ENCODE measurements around the gene SCAF4. TPM values are rescaled to one million over a fixed set of nuclear protein-coding genes. Genes with fewer than 3 reads are reported as not detected.

Gene SCAF4
- total RNA-seq, 4 donors from 2014 or later: 12.1 to 18.8 (median 15.2) TPM

GRCh38 chr21:31713115-31713514 lies 18.8 kb downstream of the SCAF4 start:
- no peak for TF ChIP-seq CTCF (IDR thresholded peaks at IDR 0.05)
- no peak for TF ChIP-seq POLR2AphosphoS5 (IDR thresholded peaks at IDR 0.05)
- TF ChIP-seq POLR2A (IDR thresholded peaks at IDR 0.05; ENCODE audit: low read depth): no peak
- TF ChIP-seq EP300 (IDR thresholded peaks at IDR 0.05): no peak
- 68% methylated on average over 3 of the region's 3 CpGs for WGBS
- peaks cover 43 to 80% (median 72%) of the 10 kb centered on the region in 4 donors for H3K4me1 ChIP-seq

DNA sequence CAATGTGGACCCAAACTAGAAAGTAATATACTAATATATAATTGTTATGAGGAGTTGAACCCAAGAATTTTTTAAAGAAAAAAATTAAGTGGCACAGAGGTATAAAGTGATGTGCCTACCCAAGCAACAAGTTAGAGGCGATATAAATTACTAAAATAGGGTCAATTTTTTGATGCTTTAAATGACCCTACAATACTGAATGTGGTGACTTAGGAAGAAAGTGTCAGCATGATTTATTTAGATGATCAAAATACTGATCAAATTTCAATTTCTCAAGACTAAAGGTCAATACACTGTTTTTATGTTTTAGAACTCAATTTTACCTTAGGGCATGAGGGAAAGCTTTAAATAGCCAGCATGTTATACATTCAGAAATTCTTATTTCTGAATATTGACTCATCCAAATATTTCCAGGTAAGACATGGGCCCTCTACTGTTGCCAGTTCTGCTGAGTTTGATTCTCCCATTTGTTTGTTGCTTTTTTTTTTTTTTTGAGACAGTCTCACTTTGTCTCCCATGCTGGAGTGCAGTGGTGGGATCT lies 20.1 kb downstream of the SCAF4 start:
- WGBS: 98% methylated on average over 1 of the region's 1 CpG
- no peaks in the 10 kb centered on the region for H3K27me3 ChIP-seq
- H3K4me1 ChIP-seq: peaks cover 40 to 84% (median 73%) of the 10 kb centered on the region in 4 donors
- H3K4me3 ChIP-seq: no peak overlapping the region
- H3K27ac ChIP-seq (replicated peaks in 1 of 4): no peak overlapping the region
- intact Hi-C loops (cut with DNase I): no loop called here
- no peak for DNase-seq (ENCODE audit: extremely low spot score)
- no peaks in the 10 kb centered on the region for H3K9me3 ChIP-seq
- no peaks in the 10 kb centered on the region for H3K36me3 ChIP-seq
- TF ChIP-seq POLR2AphosphoS5 (IDR thresholded peaks at IDR 0.05) (no peak), POLR2A (IDR thresholded peaks at IDR 0.05; ENCODE audit: low read depth) (no peak), EP300 (IDR thresholded peaks at IDR 0.05) (no peak), CTCF (IDR thresholded peaks at IDR 0.05) (no peak)

More at GRCh38 chr21:31713115-31713514, 18.8 kb downstream of the SCAF4 start:
- no peak for DNase-seq (ENCODE audit: extremely low spot score)
- intact Hi-C loops (cut with DNase I): no loop called here
- no peaks in the 10 kb centered on the region for H3K27me3 ChIP-seq
- no peaks in the 10 kb centered on the region for H3K9me3 ChIP-seq
- no peak overlapping the region for H3K4me3 ChIP-seq
- H3K27ac ChIP-seq (replicated peaks in 1 of 4): no peak overlapping the region
- H3K36me3 ChIP-seq: no peaks in the 10 kb centered on the region

- Histone ChIP-seq H3K4me1 (peaks cover 36 to 80% (median 71%) of the 10 kb centered on the region in 4 donors), H3K4me3 (no peak overlapping the region), H3K27me3 (no peaks in the 10 kb centered on the region), H3K27ac (replicated peaks in 1 of 4) (no peak overlapping the region), H3K36me3 (no peaks in the 10 kb centered on the region), H3K9me3 (no peaks in the 10 kb centered on the region)
- intact Hi-C loops (cut with DNase I): no loop called here
- 100% methylated on average over 1 of the region's 1 CpG for WGBS
- DNase-seq (ENCODE audit: extremely low spot score): no peak
- TF ChIP-seq EP300 (IDR thresholded peaks at IDR 0.05) (no peak), POLR2A (IDR thresholded peaks at IDR 0.05; ENCODE audit: low read depth) (no peak), POLR2AphosphoS5 (IDR thresholded peaks at IDR 0.05) (no peak), CTCF (IDR thresholded peaks at IDR 0.05) (no peak)
These were observed 20.6 kb downstream of the SCAF4 start for GRCh38 chr21:31711326-31711725.

DNA sequence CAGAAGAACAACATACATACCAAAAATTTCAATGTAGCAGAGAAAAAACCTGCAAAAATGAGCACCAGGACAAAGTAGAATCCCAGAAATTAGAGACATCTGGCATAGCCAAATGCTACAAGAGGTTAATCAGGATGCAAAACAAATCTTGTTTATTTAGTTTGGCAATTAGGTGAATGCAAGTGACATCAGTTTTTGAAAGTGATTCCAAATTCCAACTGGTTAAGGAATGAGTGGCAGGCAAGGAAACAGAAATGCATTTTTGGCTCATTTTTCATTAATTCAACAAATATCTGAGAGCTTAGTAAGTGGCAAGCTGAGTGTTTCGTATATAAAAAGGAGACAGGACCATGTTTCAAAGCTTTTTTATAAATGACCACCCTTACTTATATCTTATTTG lies 21.3 kb downstream of the SCAF4 start:
- no peak for DNase-seq (ENCODE audit: extremely low spot score)
- Histone ChIP-seq H3K9me3 (no peaks in the 10 kb centered on the region), H3K4me3 (no peak overlapping the region), H3K4me1 (peaks cover 29 to 72% (median 64%) of the 10 kb centered on the region in 4 donors), H3K27ac (replicated peaks in 1 of 4) (no peak overlapping the region), H3K36me3 (no peaks in the 10 kb centered on the region), H3K27me3 (no peaks in the 10 kb centered on the region)
- 21% methylated on average over 1 of the region's 1 CpG for WGBS
- intact Hi-C loops (cut with DNase I): no loop called here
- TF ChIP-seq CTCF (IDR thresholded peaks at IDR 0.05) (no peak), POLR2AphosphoS5 (IDR thresholded peaks at IDR 0.05) (no peak), POLR2A (IDR thresholded peaks at IDR 0.05; ENCODE audit: low read depth) (no peak), EP300 (IDR thresholded peaks at IDR 0.05) (no peak)

DNA sequence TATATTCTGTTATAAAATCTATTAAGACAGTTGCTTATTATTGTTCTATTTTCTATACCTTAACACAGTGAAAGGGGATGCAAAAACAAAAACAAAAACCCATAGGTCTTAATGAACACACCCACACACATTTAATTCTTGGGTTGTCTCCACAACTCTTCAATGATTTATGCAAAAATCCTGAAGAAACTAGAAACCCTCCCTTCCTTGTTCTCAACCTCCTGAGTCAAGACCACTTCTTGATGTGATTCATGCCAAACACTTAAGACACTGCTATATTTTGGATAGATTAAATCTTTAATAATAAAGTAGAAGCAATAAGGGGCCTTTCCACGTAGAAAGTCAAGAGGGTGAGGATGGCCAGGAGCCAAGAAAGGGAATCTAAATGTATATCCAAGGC lies 23.4 kb downstream of the SCAF4 start:
- peaks cover 19 to 53% (median 44%) of the 10 kb centered on the region in 4 donors for H3K4me1 ChIP-seq
- H3K27me3 ChIP-seq: no peaks in the 10 kb centered on the region
- H3K9me3 ChIP-seq: no peaks in the 10 kb centered on the region
- intact Hi-C loops (cut with DNase I): no loop called here
- H3K27ac ChIP-seq (replicated peaks in 1 of 4): no peak overlapping the region
- no peak overlapping the region for H3K4me3 ChIP-seq
- peaks cover 0 to under 1% (median 0%) of the 10 kb centered on the region in 4 donors for H3K36me3 ChIP-seq
- no peak for TF ChIP-seq CTCF (IDR thresholded peaks at IDR 0.05)
- TF ChIP-seq EP300 (IDR thresholded peaks at IDR 0.05): no peak
- TF ChIP-seq POLR2AphosphoS5 (IDR thresholded peaks at IDR 0.05): no peak
- no peak for TF ChIP-seq POLR2A (IDR thresholded peaks at IDR 0.05; ENCODE audit: low read depth)
- WGBS: 38% methylated on average over 1 of the region's 1 CpG
- no peak for DNase-seq (ENCODE audit: extremely low spot score)

All from esophagus muscularis mucosa (tissue), 4 donors.